GM23338 (cell line): ENCODE measurements around the gene APOL1. TPM values are rescaled to one million over a fixed set of nuclear protein-coding genes. Genes with fewer than 3 reads are reported as not detected.

ENCODE experiments used
- ATAC-seq: fragments of 200-7000 bp; cut with Tn5 transposase; 3 replicates; pipeline ENCODE4 v1.9.1; 2020
- DNase-seq: peaks from one replicate; pipeline ENCODE4 v3.0.0-alpha.2; 2015; ENCODE audit warnings: low spot score
- H2AFZ ChIP-seq: fragments of 200-600 bp; sonication (generic); 2 replicates; pipeline ENCODE4 v1.8.0; 2016; ENCODE audit warnings: antibody characterized with exemption, mild to moderate bottlenecking, moderate library complexity
- H3F3A ChIP-seq: fragments of 200-600 bp; sonication (generic); replicated peaks from 2 replicates; pipeline ENCODE4 v1.8.0; 2017; ENCODE audit warnings: antibody characterized with exemption, mixed run types, low read depth
- H3K27ac ChIP-seq: fragments of 200-600 bp; sonication (generic); 2 replicates; pipeline ENCODE4 v1.6.1; 2016; ENCODE audit warnings: low read depth
- H3K27me3 ChIP-seq: fragments of 200-600 bp; sonication (generic); 2 replicates; pipeline ENCODE4 v1.8.0; 2016; ENCODE audit warnings: mild to moderate bottlenecking, mixed run types, moderate library complexity; ENCODE audit not compliant: insufficient read depth
- H3K36me3 ChIP-seq: fragments of 200-600 bp; sonication (generic); 2 replicates; pipeline ENCODE4 v1.8.0; 2016; ENCODE audit warnings: mild to moderate bottlenecking; ENCODE audit not compliant: insufficient read depth
- H3K4me1 ChIP-seq: fragments of 200-600 bp; sonication (generic); 2 replicates; pipeline ENCODE4 v1.8.0; 2016; ENCODE audit warnings: mild to moderate bottlenecking, moderate library complexity; ENCODE audit not compliant: insufficient read depth
- H3K4me2 ChIP-seq: fragments of 200-600 bp; sonication (generic); 2 replicates; pipeline ENCODE4 v1.7.1; 2017; ENCODE audit warnings: mixed run types
- H3K4me3 ChIP-seq: fragments of 200-600 bp; sonication (generic); 2 replicates; pipeline ENCODE4 v1.6.1; 2016; ENCODE audit warnings: mixed run types
- H3K79me2 ChIP-seq: fragments of 200-600 bp; sonication (generic); replicated peaks from 2 replicates; pipeline ENCODE4 v1.8.0; 2017; ENCODE audit warnings: mild to moderate bottlenecking; ENCODE audit not compliant: insufficient read depth
- H3K9me2 ChIP-seq: fragments of 200-600 bp; sonication (generic); 2 replicates; pipeline ENCODE4 v1.8.0; 2017; ENCODE audit not compliant: insufficient read depth
- H4K20me1 ChIP-seq: fragments of 200-600 bp; sonication (generic); replicated peaks from 2 replicates; pipeline ENCODE4 v1.8.0; 2017; ENCODE audit warnings: mild to moderate bottlenecking; ENCODE audit not compliant: insufficient read depth
- H3K27ac Mint-ChIP-seq: 2 replicates; pipeline ENCODE4 v1.8.0; 2020; ENCODE audit warnings: inconsistent platforms, mild to moderate bottlenecking, moderate library complexity, mixed read lengths
- H3K27me3 Mint-ChIP-seq: 3 replicates; pipeline ENCODE4 v1.8.0; 2022; ENCODE audit warnings: low read depth, mild to moderate bottlenecking, moderate library complexity, mixed read lengths, inconsistent platforms; ENCODE audit not compliant: insufficient read depth, poor library complexity
- H3K36me3 Mint-ChIP-seq: 3 replicates; pipeline ENCODE4 v1.8.0; 2021; ENCODE audit warnings: low read depth, mild to moderate bottlenecking, inconsistent platforms, moderate library complexity, mixed read lengths
- H3K4me1 Mint-ChIP-seq: 3 replicates; pipeline ENCODE4 v1.8.0; 2020; ENCODE audit warnings: mild to moderate bottlenecking, inconsistent platforms, mixed read lengths
- H3K4me3 Mint-ChIP-seq: 3 replicates; pipeline ENCODE4 v1.8.0; 2021; ENCODE audit warnings: moderate library complexity, mild to moderate bottlenecking, inconsistent platforms, mixed read lengths
- H3K9me3 Mint-ChIP-seq: 3 replicates; pipeline ENCODE4 v1.8.0; 2020; ENCODE audit warnings: moderate library complexity, mild to moderate bottlenecking, inconsistent platforms, mixed read lengths
- EZH2 ChIP-seq: fragments of 200-600 bp; sonication (generic); IDR thresholded peaks from one replicate; pipeline ENCODE4 v1.8.0; 2017; ENCODE audit warnings: antibody characterized with exemption, mild to moderate bottlenecking, low read depth; ENCODE audit not compliant: unreplicated experiment
- EZH2phosphoT487 ChIP-seq: fragments of 200-600 bp; sonication (generic); IDR thresholded peaks from one replicate; pipeline ENCODE4 v1.8.1; 2018; ENCODE audit warnings: antibody characterized with exemption; ENCODE audit not compliant: unreplicated experiment
- JUNB ChIP-seq: IDR thresholded peaks from one replicate; pipeline ENCODE4 v1.6.1; 2016; ENCODE audit warnings: antibody characterized with exemption; ENCODE audit not compliant: unreplicated experiment
- STAT1 ChIP-seq: IDR thresholded peaks from one replicate; pipeline ENCODE4 v1.6.1; 2016; ENCODE audit warnings: antibody characterized with exemption; ENCODE audit not compliant: unreplicated experiment
- ZNF331 ChIP-seq: fragments of 250-450 bp; sonication (Bioruptor Pico); IDR thresholded peaks from 2 replicates; pipeline ENCODE4 v1.5.0; 2020; ENCODE audit warnings: low read depth, mild to moderate bottlenecking, moderate library complexity
- polyA plus RNA-seq: library from polyadenylated mRNA; unstranded; fragments of >200 nt; fragmentation: Nextera tagmentation; extraction: Ambion mirVana; gene quantifications from 2 replicates; pipeline ENCODE4 v1.2.1, GENCODE V29; 2016
- total RNA-seq: library from RNA; depleted of rRNA; stranded (reverse); fragments of >200 nt; shearing (Covaris generic); gene quantifications from 2 replicates; pipeline ENCODE4 v1.2.3, GENCODE V29; 2014
- TF ChIP-seq, protein P1 (sequence below): fragments of 250-450 bp; sonication (Bioruptor Pico); IDR thresholded peaks from 2 replicates; pipeline ENCODE4 v1.5.0; 2020; ENCODE audit warnings: mild to moderate bottlenecking, moderate library complexity
- TF ChIP-seq, protein P2 (sequence below), 2 experiments: fragments of 200-600 bp in 1 of 2; sonication (generic) in 1 of 2; conservative IDR thresholded peaks; 2 replicates each; pipeline versions ENCODE4 v1.5.1 to v1.6.1; 2016 to 2017; ENCODE audit warnings: antibody characterized with exemption in 2 of 2, low read depth in 2 of 2, mild to moderate bottlenecking in 2 of 2, moderate library complexity in 1 of 2
- TF ChIP-seq, protein P3 (sequence below): IDR thresholded peaks from 2 replicates; pipeline ENCODE4 v1.6.1; 2016; ENCODE audit warnings: antibody characterized with exemption

The APOL1 gene
- total and polyA plus RNA-seq, 2 experiments from 2014 or later: 0.11 TPM; not detected in 1

DNA sequence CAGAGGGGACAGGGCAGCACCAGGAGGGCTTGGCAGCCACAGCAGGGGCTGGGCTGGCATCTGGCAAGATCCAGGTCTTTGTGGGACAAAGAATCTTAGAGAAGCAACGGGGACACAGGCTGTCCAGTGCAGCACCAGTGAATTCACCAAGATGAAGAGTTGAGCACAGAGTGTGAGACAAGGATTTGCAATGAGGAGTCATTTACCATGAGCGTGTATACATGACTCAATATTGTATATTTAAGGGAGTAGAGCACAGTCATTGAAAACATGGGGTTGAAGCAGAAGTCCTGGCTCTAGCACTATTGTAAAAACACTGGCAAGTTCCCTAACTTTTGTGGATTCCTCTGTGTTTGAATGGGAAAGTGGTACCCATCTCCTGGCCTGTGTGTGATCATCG, 3.5 kb downstream of the APOL1 start (continued):
- TF ChIP-seq, protein P1, sequence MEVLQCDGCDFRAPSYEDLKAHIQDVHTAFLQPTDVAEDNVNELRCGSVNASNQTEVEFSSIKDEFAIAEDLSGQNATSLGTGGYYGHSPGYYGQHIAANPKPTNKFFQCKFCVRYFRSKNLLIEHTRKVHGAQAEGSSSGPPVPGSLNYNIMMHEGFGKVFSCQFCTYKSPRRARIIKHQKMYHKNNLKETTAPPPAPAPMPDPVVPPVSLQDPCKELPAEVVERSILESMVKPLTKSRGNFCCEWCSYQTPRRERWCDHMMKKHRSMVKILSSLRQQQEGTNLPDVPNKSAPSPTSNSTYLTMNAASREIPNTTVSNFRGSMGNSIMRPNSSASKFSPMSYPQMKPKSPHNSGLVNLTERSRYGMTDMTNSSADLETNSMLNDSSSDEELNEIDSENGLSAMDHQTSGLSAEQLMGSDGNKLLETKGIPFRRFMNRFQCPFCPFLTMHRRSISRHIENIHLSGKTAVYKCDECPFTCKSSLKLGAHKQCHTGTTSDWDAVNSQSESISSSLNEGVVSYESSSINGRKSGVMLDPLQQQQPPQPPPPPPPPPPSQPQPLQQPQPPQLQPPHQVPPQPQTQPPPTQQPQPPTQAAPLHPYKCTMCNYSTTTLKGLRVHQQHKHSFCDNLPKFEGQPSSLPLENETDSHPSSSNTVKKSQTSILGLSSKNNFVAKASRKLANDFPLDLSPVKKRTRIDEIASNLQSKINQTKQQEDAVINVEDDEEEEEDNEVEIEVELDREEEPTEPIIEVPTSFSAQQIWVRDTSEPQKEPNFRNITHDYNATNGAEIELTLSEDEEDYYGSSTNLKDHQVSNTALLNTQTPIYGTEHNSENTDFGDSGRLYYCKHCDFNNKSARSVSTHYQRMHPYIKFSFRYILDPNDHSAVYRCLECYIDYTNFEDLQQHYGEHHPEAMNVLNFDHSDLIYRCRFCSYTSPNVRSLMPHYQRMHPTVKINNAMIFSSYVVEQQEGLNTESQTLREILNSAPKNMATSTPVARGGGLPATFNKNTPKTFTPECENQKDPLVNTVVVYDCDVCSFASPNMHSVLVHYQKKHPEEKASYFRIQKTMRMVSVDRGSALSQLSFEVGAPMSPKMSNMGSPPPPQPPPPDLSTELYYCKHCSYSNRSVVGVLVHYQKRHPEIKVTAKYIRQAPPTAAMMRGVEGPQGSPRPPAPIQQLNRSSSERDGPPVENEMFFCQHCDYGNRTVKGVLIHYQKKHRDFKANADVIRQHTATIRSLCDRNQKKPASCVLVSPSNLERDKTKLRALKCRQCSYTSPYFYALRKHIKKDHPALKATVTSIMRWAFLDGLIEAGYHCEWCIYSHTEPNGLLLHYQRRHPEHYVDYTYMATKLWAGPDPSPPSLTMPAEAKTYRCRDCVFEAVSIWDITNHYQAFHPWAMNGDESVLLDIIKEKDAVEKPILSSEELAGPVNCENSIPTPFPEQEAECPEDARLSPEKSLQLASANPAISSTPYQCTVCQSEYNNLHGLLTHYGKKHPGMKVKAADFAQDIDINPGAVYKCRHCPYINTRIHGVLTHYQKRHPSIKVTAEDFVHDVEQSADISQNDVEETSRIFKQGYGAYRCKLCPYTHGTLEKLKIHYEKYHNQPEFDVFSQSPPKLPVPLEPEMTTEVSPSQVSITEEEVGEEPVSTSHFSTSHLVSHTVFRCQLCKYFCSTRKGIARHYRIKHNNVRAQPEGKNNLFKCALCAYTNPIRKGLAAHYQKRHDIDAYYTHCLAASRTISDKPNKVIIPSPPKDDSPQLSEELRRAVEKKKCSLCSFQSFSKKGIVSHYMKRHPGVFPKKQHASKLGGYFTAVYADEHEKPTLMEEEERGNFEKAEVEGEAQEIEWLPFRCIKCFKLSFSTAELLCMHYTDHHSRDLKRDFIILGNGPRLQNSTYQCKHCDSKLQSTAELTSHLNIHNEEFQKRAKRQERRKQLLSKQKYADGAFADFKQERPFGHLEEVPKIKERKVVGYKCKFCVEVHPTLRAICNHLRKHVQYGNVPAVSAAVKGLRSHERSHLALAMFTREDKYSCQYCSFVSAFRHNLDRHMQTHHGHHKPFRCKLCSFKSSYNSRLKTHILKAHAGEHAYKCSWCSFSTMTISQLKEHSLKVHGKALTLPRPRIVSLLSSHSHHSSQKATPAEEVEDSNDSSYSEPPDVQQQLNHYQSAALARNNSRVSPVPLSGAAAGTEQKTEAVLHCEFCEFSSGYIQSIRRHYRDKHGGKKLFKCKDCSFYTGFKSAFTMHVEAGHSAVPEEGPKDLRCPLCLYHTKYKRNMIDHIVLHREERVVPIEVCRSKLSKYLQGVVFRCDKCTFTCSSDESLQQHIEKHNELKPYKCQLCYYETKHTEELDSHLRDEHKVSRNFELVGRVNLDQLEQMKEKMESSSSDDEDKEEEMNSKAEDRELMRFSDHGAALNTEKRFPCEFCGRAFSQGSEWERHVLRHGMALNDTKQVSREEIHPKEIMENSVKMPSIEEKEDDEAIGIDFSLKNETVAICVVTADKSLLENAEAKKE: no peak
- TF ChIP-seq EZH2phosphoT487: no peak
- TF ChIP-seq, protein P2, sequence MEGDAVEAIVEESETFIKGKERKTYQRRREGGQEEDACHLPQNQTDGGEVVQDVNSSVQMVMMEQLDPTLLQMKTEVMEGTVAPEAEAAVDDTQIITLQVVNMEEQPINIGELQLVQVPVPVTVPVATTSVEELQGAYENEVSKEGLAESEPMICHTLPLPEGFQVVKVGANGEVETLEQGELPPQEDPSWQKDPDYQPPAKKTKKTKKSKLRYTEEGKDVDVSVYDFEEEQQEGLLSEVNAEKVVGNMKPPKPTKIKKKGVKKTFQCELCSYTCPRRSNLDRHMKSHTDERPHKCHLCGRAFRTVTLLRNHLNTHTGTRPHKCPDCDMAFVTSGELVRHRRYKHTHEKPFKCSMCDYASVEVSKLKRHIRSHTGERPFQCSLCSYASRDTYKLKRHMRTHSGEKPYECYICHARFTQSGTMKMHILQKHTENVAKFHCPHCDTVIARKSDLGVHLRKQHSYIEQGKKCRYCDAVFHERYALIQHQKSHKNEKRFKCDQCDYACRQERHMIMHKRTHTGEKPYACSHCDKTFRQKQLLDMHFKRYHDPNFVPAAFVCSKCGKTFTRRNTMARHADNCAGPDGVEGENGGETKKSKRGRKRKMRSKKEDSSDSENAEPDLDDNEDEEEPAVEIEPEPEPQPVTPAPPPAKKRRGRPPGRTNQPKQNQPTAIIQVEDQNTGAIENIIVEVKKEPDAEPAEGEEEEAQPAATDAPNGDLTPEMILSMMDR (conservative IDR thresholded peaks at IDR 0.05; ENCODE audit: low read depth in 2 of 2): no peak
- no peak for TF ChIP-seq ZNF331 (CRISPR knock-in tag)
- TF ChIP-seq EZH2: no peak

DNA sequence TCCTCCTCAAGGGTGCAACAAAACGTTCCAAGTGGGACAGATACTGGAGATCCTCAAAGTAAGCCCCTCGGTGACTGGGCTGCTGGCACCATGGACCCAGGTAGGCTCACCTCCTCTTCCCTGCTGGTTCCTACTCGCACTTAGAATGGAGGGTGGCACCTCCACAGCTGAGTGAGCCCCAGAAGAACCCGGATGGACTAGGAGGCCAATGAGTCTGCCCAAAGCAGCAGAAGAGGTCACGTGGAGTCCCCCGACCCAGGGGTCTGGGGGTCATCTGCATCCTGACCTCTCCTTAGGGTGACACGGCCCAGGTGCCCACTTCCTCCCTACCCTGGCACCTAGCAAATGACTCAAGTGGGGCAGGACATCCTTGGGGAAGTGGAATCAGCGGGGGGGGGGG, 4.4 kb downstream of the APOL1 start:
- Histone ChIP-seq H3K4me2 (no peak overlapping the region), H3F3A (no peaks in the 10 kb centered on the region), H3K36me3 (no peaks in the 10 kb centered on the region), H2AFZ (no peak overlapping the region), H4K20me1 (no peaks in the 10 kb centered on the region), H3K4me3 (no peak overlapping the region), H3K4me1 (peaks cover 21% of the 10 kb centered on the region), H3K27me3 (no peaks in the 10 kb centered on the region), H3K9me2 (no peaks in the 10 kb centered on the region), H3K27ac (no peak overlapping the region), H3K79me2 (no peaks in the 10 kb centered on the region)
- H3K9me3 Mint-ChIP-seq: no peaks in the 10 kb centered on the region; the same call in 2 of the 3 replicates
- DNase-seq (no peak), ATAC-seq (no peak)
- H3K4me1 Mint-ChIP-seq: peaks cover 26% of the 10 kb centered on the region
- H3K27ac Mint-ChIP-seq: no peak overlapping the region
- no peak overlapping the region for H3K4me3 Mint-ChIP-seq
- peaks cover 14% of the 10 kb centered on the region for H3K27me3 Mint-ChIP-seq
- TF ChIP-seq JUNB: no peak
- no peak for TF ChIP-seq STAT1
- no peak for TF ChIP-seq EZH2phosphoT487
- TF ChIP-seq, protein P3, sequence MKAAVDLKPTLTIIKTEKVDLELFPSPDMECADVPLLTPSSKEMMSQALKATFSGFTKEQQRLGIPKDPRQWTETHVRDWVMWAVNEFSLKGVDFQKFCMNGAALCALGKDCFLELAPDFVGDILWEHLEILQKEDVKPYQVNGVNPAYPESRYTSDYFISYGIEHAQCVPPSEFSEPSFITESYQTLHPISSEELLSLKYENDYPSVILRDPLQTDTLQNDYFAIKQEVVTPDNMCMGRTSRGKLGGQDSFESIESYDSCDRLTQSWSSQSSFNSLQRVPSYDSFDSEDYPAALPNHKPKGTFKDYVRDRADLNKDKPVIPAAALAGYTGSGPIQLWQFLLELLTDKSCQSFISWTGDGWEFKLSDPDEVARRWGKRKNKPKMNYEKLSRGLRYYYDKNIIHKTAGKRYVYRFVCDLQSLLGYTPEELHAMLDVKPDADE: no peak
- H3K36me3 Mint-ChIP-seq: no peaks in the 10 kb centered on the region
